GM12873 (cell line): ENCODE data around the gene PFKFB4.

Experiments
- TF ChIP-seq, protein P1 (sequence below): IDR thresholded peaks from 2 replicates; pipeline ENCODE4 v1.5.1; 2012; ENCODE audit warnings: low read depth, mild to moderate bottlenecking, moderate library complexity, low read length, control low read depth; ENCODE audit not compliant: insufficient read depth; ENCODE audit errors: missing control alignments

The PFKFB4 gene

GRCh38 chr3:48564022-48564421 lies 7.4 kb upstream of the PFKFB4 start:
- TF ChIP-seq, protein P1, sequence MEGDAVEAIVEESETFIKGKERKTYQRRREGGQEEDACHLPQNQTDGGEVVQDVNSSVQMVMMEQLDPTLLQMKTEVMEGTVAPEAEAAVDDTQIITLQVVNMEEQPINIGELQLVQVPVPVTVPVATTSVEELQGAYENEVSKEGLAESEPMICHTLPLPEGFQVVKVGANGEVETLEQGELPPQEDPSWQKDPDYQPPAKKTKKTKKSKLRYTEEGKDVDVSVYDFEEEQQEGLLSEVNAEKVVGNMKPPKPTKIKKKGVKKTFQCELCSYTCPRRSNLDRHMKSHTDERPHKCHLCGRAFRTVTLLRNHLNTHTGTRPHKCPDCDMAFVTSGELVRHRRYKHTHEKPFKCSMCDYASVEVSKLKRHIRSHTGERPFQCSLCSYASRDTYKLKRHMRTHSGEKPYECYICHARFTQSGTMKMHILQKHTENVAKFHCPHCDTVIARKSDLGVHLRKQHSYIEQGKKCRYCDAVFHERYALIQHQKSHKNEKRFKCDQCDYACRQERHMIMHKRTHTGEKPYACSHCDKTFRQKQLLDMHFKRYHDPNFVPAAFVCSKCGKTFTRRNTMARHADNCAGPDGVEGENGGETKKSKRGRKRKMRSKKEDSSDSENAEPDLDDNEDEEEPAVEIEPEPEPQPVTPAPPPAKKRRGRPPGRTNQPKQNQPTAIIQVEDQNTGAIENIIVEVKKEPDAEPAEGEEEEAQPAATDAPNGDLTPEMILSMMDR = no peak

- TF ChIP-seq, protein P1 = no peak
These were observed 6.8 kb upstream of the PFKFB4 start, which contains the start of gene UCN2 for GRCh38 chr3:48563382-48563918. TSS of gene UCN2 (minus strand) at chr3:48563781. CDS start at chr3:48563124, 657 bp downstream.

DNA sequence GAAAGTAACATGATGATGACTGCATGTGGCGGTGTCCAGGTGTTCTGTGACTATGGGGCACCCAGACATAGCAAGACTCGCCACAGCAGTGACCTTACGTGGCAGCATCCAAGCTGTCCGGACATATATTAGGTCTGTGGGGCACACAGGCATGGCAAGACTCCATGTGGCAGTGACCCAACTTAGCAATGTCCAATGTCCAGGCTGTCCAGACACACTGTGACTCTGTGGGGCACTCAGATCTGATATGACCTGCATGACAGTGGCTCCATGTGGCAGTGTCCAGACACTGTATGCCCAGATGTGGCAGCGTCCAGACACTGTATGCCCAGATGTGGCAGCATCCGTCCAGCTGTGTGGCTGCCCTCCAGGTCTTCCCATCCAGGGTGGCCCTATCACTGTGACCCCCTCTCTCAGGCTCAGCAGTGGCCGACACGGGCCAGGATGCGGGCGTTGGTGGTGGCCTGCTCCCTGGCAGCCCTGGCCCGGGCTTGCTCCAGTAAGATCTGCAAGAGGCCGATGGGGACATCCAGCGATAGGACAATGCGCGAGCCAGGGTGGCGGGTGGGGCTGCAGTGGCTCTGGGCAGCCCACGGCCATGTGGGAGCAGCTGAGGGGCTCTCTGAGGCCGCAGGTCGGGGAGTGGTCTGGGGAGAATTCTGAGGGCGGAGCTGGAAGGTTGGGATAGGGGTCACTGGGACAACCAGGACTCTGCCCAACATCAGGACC lies 5.9 kb upstream of the PFKFB4 start:
- TF ChIP-seq, protein P1 = no peak

GRCh38 chr3:48561045-48561736 lies 4.6 kb upstream of the PFKFB4 start:
- TF ChIP-seq, protein P1 = peak; percentile 43

- TF ChIP-seq, protein P1 = no peak
These were observed 4.0 kb upstream of the PFKFB4 start for GRCh38 chr3:48560648-48561018.

DNA sequence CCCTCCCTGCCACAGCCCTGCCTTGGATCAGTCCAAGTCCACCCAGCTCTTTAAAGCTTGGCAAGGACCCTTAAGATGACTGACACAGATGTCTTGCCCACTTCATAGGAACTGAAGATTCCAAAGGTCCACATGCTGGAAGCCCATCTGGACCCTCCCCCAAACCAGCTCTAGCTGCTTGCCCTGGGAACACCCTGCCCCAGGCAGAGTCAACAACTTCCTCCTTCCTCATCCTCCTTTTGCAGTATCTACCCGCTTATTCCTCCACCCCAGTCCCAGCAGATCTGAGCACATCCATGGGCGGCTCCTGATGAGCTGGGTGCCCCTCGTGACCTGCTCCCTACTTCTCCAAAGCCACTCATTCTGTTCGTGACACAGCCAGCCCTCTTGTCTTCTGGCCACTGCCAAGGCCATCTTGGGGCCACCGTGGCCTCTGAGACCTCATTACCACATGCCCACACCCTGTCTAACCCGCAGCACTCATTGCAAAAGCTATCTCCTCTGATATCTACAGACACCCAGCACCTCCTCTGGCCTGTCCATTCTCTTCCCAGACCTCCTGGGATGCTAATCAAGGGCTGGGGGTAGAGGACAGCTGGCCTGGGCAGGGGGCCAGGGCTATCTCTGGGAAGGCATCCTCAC lies 2.0 kb upstream of the PFKFB4 start:
- TF ChIP-seq, protein P1 = peak; percentile 5
